D721Med (cell line): Measurements from ENCODE around the gene KIAA1549.

Experiments used
- DNase-seq: peaks from one replicate; pipeline ENCODE4 v3.0.0; 2011; ENCODE audit warnings: low spot score; ENCODE audit not compliant: insufficient read length
- FAIRE-seq: peaks from 2 replicates; lab custom pipeline; 2011; peaks lifted over from hg19 to GRCh38; lab: Jason Lieb, UNC
- CTCF ChIP-seq: IDR thresholded peaks from 2 replicates; pipeline ENCODE4 v1.5.1; 2012; ENCODE audit warnings: mild to moderate bottlenecking, control low read depth; ENCODE audit not compliant: insufficient read depth; ENCODE audit errors: missing control alignments

The KIAA1549 gene

GRCh38 chr7:138890499-138891445 is 90.4 kb downstream of the KIAA1549 start:
- TF ChIP-seq CTCF: no peak
- DNase-seq (no peak), FAIRE-seq (no peak)

- TF ChIP-seq CTCF: no peak
- no peak for FAIRE-seq
- DNase-seq: no peak
Observed at GRCh38 chr7:138889582-138890498, 91.3 kb downstream of the KIAA1549 start.

GRCh38 chr7:138887872-138888656 is 93.1 kb downstream of the KIAA1549 start:
- FAIRE-seq: no peak
- DNase-seq: no peak
- TF ChIP-seq CTCF: no peak

- no peak for TF ChIP-seq CTCF
- no peak for FAIRE-seq
Observed at GRCh38 chr7:138887085-138887710, 94.0 kb downstream of the KIAA1549 start.

GRCh38 chr7:138886501-138886917 is 94.7 kb downstream of the KIAA1549 start:
- DNase-seq (no peak), FAIRE-seq (peak; percentile 38)
- TF ChIP-seq CTCF: peak; percentile 43

More at GRCh38 chr7:138887085-138887710, 94.0 kb downstream of the KIAA1549 start:
- DNase-seq: no peak
